SK-N-SH (cell line): ENCODE results near the gene FEM1B. TPM values are rescaled to one million over a fixed set of nuclear protein-coding genes. Genes with fewer than 3 reads are reported as not detected.

Experiments
- CTCF ChIA-PET: fragments of 300-600, 350-600 bp; formaldehyde crosslinking; extraction: SDS; loops from one replicate; lab custom pipeline; 2021; lab: Yijun Ruan, JAX
- POLR2A ChIA-PET: fragments of 350-600 bp; sonication (Branson Sonifier 250); formaldehyde crosslinking; extraction: SDS; loops from one replicate; lab custom pipeline; 2020; ENCODE audit warnings: antibody characterized with exemption, inconsistent platforms; lab: Yijun Ruan, JAX
- DNase-seq: peaks from one replicate; pipeline ENCODE4 v3.0.0; 2012
- H2AFZ ChIP-seq: fragments of 200-600 bp; sonication (generic); 2 replicates; pipeline ENCODE4 v1.8.1; 2016; ENCODE audit warnings: antibody characterized with exemption, mild to moderate bottlenecking, low read depth
- H3F3A ChIP-seq: fragments of 200-600 bp; sonication (generic); replicated peaks from 2 replicates; pipeline ENCODE3; 2016; ENCODE audit warnings: antibody characterized with exemption, mild to moderate bottlenecking; ENCODE audit not compliant: insufficient read depth
- H3K27ac ChIP-seq, 2 experiments: fragments of 200-500 bp in 1 of 2; fragments of 200-600 bp in 1 of 2; sonication (Bioruptor generic) in 1 of 2; sonication (generic), shearing (Covaris generic) in 1 of 2; 2 replicates each; pipeline versions ENCODE4 v1.5.1 to v1.6.1; 2014 to 2016; ENCODE audit warnings: low read depth in 2 of 2, inconsistent platforms in 1 of 2, low read length in 1 of 2, mild to moderate bottlenecking in 1 of 2, mixed read lengths in 1 of 2
- H3K27me3 ChIP-seq: fragments of 200-600 bp; sonication (generic), shearing (Covaris generic); 2 replicates; pipeline ENCODE4 v1.6.1; 2016; ENCODE audit warnings: mixed run types; ENCODE audit not compliant: insufficient read depth
- H3K36me3 ChIP-seq, 2 experiments: fragments of 200-500 bp in 1 of 2; fragments of 200-600 bp in 1 of 2; sonication (Bioruptor generic) in 1 of 2; sonication (generic) in 1 of 2; replicated peaks in 1 of 2; 2 replicates each; pipeline versions ENCODE3 to v1.5.1; 2014 to 2016; ENCODE audit warnings: low read length in 1 of 2, mild to moderate bottlenecking in 1 of 2; ENCODE audit not compliant: insufficient read depth in 2 of 2, control insufficient read depth in 1 of 2
- H3K4me1 ChIP-seq, 2 experiments: fragments of 200-500 bp in 1 of 2; fragments of 200-600 bp in 1 of 2; sonication (Bioruptor generic) in 1 of 2; sonication (generic), shearing (Covaris generic) in 1 of 2; 2 replicates each; pipeline versions ENCODE4 v1.5.1 to v1.6.1; 2014 to 2016; ENCODE audit warnings: low read depth in 1 of 2, low read length in 1 of 2, mixed run types in 1 of 2; ENCODE audit not compliant: insufficient read depth in 2 of 2, control insufficient read depth in 1 of 2
- H3K4me2 ChIP-seq: fragments of 200-600 bp; sonication (generic), shearing (Covaris generic); 2 replicates; pipeline ENCODE4 v1.6.1; 2017; ENCODE audit warnings: mixed run types
- H3K4me3 ChIP-seq, 2 experiments: fragments of 200-500 bp in 1 of 2; fragments of 200-600 bp in 1 of 2; sonication (Bioruptor generic) in 1 of 2; sonication (generic), shearing (Covaris generic) in 1 of 2; 2 replicates each; pipeline versions ENCODE4 v1.5.1 to v1.8.1; 2014 to 2016; ENCODE audit warnings: low read depth in 2 of 2, inconsistent platforms in 1 of 2, low read length in 1 of 2, mild to moderate bottlenecking in 1 of 2, mixed read lengths in 1 of 2, moderate library complexity in 1 of 2
- H3K79me2 ChIP-seq: fragments of 200-600 bp; sonication (generic); 2 replicates; pipeline ENCODE4 v1.8.1; 2017; ENCODE audit warnings: mild to moderate bottlenecking; ENCODE audit not compliant: insufficient read depth
- H3K9ac ChIP-seq: fragments of 200-600 bp; sonication (generic); 2 replicates; pipeline ENCODE4 v1.6.1; 2017; ENCODE audit warnings: mixed run types
- H3K9me2 ChIP-seq: fragments of 200-600 bp; sonication (generic); 2 replicates; pipeline ENCODE4 v1.6.1; 2017; ENCODE audit warnings: mixed run types
- H3K9me3 ChIP-seq: fragments of 200-600 bp; sonication (generic); 2 replicates; pipeline ENCODE4 v1.6.1; 2017; ENCODE audit warnings: mixed run types, mild to moderate bottlenecking, moderate library complexity
- H4K20me1 ChIP-seq: fragments of 200-600 bp; sonication (generic); 2 replicates; pipeline ENCODE4 v1.6.1; 2017; ENCODE audit warnings: mild to moderate bottlenecking, mixed run types; ENCODE audit not compliant: insufficient read depth
- CTCF ChIP-seq: fragments of 200-600 bp; sonication (generic); IDR thresholded peaks from 2 replicates; pipeline ENCODE4 v1.6.1; 2017; ENCODE audit warnings: antibody characterized with exemption, mild to moderate bottlenecking, moderate library complexity
- ELF1 ChIP-seq: IDR thresholded peaks from 2 replicates; pipeline ENCODE4 v1.4.0; 2012
- EP300 ChIP-seq, 2 experiments: IDR thresholded peaks; 2 replicates each; pipeline versions ENCODE4 v1.4.0 to v1.6.1; 2012; ENCODE audit warnings: borderline replicate concordance in 1 of 2, low read depth in 1 of 2, low read length in 1 of 2
- FOXJ3 ChIP-seq: sonication (generic); formaldehyde crosslinking; IDR thresholded peaks from 2 replicates; pipeline ENCODE4 v1.5.1; 2020; ENCODE audit warnings: mild to moderate bottlenecking, missing genetic modification reagents
- FOXM1 ChIP-seq: IDR thresholded peaks from 2 replicates; pipeline ENCODE4 v1.4.0; 2012; ENCODE audit warnings: low read depth, mild to moderate bottlenecking
- GATA2 ChIP-seq: sonication (generic); formaldehyde crosslinking; IDR thresholded peaks from 2 replicates; pipeline ENCODE4 v1.5.0; 2020; ENCODE audit warnings: mild to moderate bottlenecking, missing genetic modification reagents
- NRF1 ChIP-seq: IDR thresholded peaks from 2 replicates; pipeline ENCODE4 v1.6.1; 2012; ENCODE audit warnings: low read depth, mild to moderate bottlenecking, low read length
- POLR2AphosphoS5 ChIP-seq: IDR thresholded peaks from 2 replicates; pipeline ENCODE4 v1.6.1; 2012; ENCODE audit warnings: low read depth, low read length
- RAD21 ChIP-seq: IDR thresholded peaks from 2 replicates; pipeline ENCODE4 v1.6.1; 2012; ENCODE audit warnings: mild to moderate bottlenecking, low read length
- RFX5 ChIP-seq: IDR thresholded peaks from 2 replicates; pipeline ENCODE4 v1.6.1; 2012; ENCODE audit warnings: mild to moderate bottlenecking, improper control_type of control experiment, low read length
- RXRA ChIP-seq: IDR thresholded peaks from 2 replicates; pipeline ENCODE4 v1.4.0; 2012; ENCODE audit warnings: low read depth, mild to moderate bottlenecking, borderline replicate concordance
- SMC3 ChIP-seq: IDR thresholded peaks from 2 replicates; pipeline ENCODE4 v1.6.1; 2012; ENCODE audit warnings: low read depth, low read length, improper control_type of control experiment
- TEAD4 ChIP-seq: IDR thresholded peaks from 2 replicates; pipeline ENCODE4 v1.4.0; 2012; ENCODE audit warnings: mild to moderate bottlenecking, borderline replicate concordance; ENCODE audit not compliant: insufficient read depth
- ZBTB33 ChIP-seq: IDR thresholded peaks from 2 replicates; pipeline ENCODE4 v1.4.0; 2012; ENCODE audit warnings: low read depth, borderline replicate concordance
- WGBS: methylation state at CpG from one replicate; pipeline ENCODE4 v1.1.6; 2017; ENCODE audit warnings: low lambda C conversion rate; 5-methylcytosine and 5-hydroxymethylcytosine counted together
- polyA plus RNA-seq, 3 experiments: library from polyadenylated mRNA; depleted of rRNA; stranded (reverse); fragments of >200 nt; gene quantifications; 2 replicates each; pipeline ENCODE4 v1.2.3, GENCODE V29; 2012

Gene FEM1B
- polyA plus RNA-seq, 1 of the 3 experiments (the other 2 are of a cell fraction), result 14.0 TPM

DNA sequence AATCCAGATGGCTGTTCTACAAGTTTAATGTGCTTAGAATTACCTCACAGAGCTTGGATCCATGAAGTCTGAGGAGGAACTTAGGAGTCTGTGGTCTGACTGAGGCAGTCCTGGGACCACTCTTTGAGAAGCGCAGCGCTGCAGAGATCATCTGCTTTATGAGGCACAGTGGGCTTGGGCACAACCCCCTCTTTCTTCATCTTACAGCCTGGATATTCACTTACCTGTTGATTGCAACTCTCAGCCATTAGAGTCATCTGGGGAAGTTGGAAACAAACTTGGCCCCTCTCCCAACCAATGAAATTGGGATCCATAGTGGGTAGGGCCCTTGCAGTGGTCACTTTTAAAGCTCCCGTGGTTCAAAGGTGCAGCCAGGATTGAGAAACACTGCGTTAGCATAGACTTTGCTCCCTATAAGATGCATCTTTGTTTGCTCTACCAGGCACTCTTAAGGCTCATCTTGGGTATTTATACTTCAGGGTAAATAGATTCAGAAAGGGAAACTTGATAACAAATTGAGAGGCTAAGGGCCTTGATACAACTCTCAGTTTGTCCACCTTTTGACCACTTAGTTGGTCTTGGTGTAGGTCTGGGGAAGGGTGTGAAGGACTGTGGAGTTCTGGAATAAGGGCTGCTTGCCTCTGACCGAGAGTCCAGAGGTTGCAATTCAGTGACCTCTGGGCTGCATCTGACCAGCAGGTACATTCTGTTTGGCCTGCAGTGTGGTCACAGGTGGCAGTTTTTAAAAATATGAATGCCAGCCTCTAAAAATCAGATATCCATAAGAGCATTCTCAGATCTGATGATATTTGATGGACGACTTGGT is 22.8 kb downstream of the FEM1B start:
- Histone ChIP-seq H3K9me2 (no peaks in the 10 kb centered on the region), H3K9me3 (no peaks in the 10 kb centered on the region), H3K27ac (no peak overlapping the region), H3K9ac (no peak overlapping the region), H3K4me3 (no peak overlapping the region), H3K27me3 (no peaks in the 10 kb centered on the region), H3F3A (peaks cover 19% of the 10 kb centered on the region), H3K79me2 (peaks cover 28% of the 10 kb centered on the region), H2AFZ (no peak overlapping the region), H4K20me1 (no peaks in the 10 kb centered on the region), H3K4me1 (peaks cover 0 to 4% of the 10 kb centered on the region in 2 experiments; a peak in 2 of 4 replicates), H3K4me2 (no peak overlapping the region), H3K36me3 (peaks cover 11 to 33% of the 10 kb centered on the region in 2 experiments)
- ChIA-PET CTCF (interaction anchor here (0.6 kb wide), 1 partner anchor 48 kb away, joined by 3 read pairs; no protein-coding TSS in a partner anchor), POLR2A (no interaction called here)
- 89% methylated on average over 6 of the region's 6 CpGs for WGBS
- no peak for TF ChIP-seq RAD21
- TF ChIP-seq SMC3, result no peak
- DNase-seq, result no peak

- Histone ChIP-seq H3K9me2 (no peaks in the 10 kb centered on the region), H3K4me3 (no peak overlapping the region), H3F3A (peaks cover 17% of the 10 kb centered on the region), H3K9me3 (no peaks in the 10 kb centered on the region), H3K4me2 (no peak overlapping the region), H3K27me3 (no peaks in the 10 kb centered on the region), H3K79me2 (peaks cover 20% of the 10 kb centered on the region), H3K4me1 (peaks cover 0 to 4% of the 10 kb centered on the region in 2 experiments; a peak in 2 of 4 replicates), H2AFZ (no peak overlapping the region), H3K27ac (no peak overlapping the region), H3K36me3 (peaks cover 8 to 24% of the 10 kb centered on the region in 2 experiments), H4K20me1 (no peaks in the 10 kb centered on the region), H3K9ac (no peak overlapping the region)
- DNase-seq, result no peak
- WGBS, result 96% methylated on average over 8 of the region's 8 CpGs
- CTCF ChIA-PET, result no interaction called here
- TF ChIP-seq NRF1 (no peak), POLR2AphosphoS5 (no peak), ZBTB33 (no peak)
- POLR2A ChIA-PET, result no interaction called here
These were observed 23.8 kb downstream of the FEM1B start for GRCh38 chr15:68301301-68301700.

GRCh38 chr15:68302729-68303128 is 25.2 kb downstream of the FEM1B start:
- Histone ChIP-seq H3K9ac (no peak overlapping the region), H3K36me3 (peaks cover 5 to 10% of the 10 kb centered on the region in 2 experiments), H3K79me2 (peaks cover 6% of the 10 kb centered on the region; the same call in 1 of the 2 replicates), H4K20me1 (no peaks in the 10 kb centered on the region), H3K9me3 (no peaks in the 10 kb centered on the region), H3K9me2 (no peaks in the 10 kb centered on the region)
- POLR2A ChIA-PET, result interaction anchor here (0.9 kb wide), 1 partner anchor 11 kb away, joined by 3 read pairs; no protein-coding TSS in a partner anchor
- TF ChIP-seq ELF1, result no peak
- no peak for TF ChIP-seq RFX5
- no peak for TF ChIP-seq SMC3
- no peak for TF ChIP-seq CTCF
- no peak for TF ChIP-seq EP300 (IDR thresholded peaks at IDR 0.05; ENCODE audit: borderline replicate concordance in 1 of 2, low read depth in 1 of 2, low read length in 1 of 2)
- TF ChIP-seq GATA2 (CRISPR knock-in tag), result no peak
- TF ChIP-seq TEAD4, result no peak
- TF ChIP-seq FOXJ3 (CRISPR knock-in tag), result no peak
- no peak for TF ChIP-seq ZBTB33
- no peak for TF ChIP-seq RXRA
- no peak for TF ChIP-seq FOXM1
- TF ChIP-seq, all 33 proteins: peak for 0
- Histone ChIP-seq H3K4me2 (no peak overlapping the region), H2AFZ (no peak overlapping the region), H3F3A (peaks cover 14% of the 10 kb centered on the region), H3K4me3 (no peak overlapping the region), H3K27ac (no peak overlapping the region), H3K4me1 (peaks cover 0 to 4% of the 10 kb centered on the region in 2 experiments; a peak in 2 of 4 replicates), H3K27me3 (no peaks in the 10 kb centered on the region)
- CTCF ChIA-PET, result interaction anchor here (0.9 to 2.7 kb wide), 7 partner anchors 21 to 371 kb away, joined by 3 to 14 read pairs (median 3); partner anchors contain the start of gene FEM1B
- no peak for DNase-seq
- WGBS, result 97% methylated on average over 6 of the region's 6 CpGs
